HepG2 (cell line): ENCODE data around the gene POU6F2.

Experiments used
- EZH2 ChIP-seq: conservative IDR thresholded peaks from 2 replicates; pipeline ENCODE4 v1.6.1; 2012; ENCODE audit warnings: mild to moderate bottlenecking, low read depth, low read length, moderate library complexity
- FOSL1 ChIP-seq: sonication (generic); formaldehyde crosslinking; IDR thresholded peaks from 2 replicates; pipeline ENCODE4 v1.9.0; 2021; ENCODE audit warnings: missing genetic modification reagents, borderline replicate concordance
- KLF15 ChIP-seq: sonication (generic); formaldehyde crosslinking; IDR thresholded peaks from 2 replicates; pipeline ENCODE4 v1.8.1; 2023; ENCODE audit warnings: borderline replicate concordance, mild to moderate bottlenecking, inconsistent platforms, missing genetic modification reagents, mixed read lengths
- ZUFSP ChIP-seq: sonication (generic); formaldehyde crosslinking; IDR thresholded peaks from 2 replicates; pipeline ENCODE4 v1.9.0; 2021; ENCODE audit warnings: missing genetic modification reagents, mild to moderate bottlenecking, borderline replicate concordance
- TF ChIP-seq, protein P1 (sequence below): IDR thresholded peaks from 2 replicates; pipeline ENCODE4 v1.6.1; 2016; ENCODE audit warnings: low read depth, control low read depth
- TF ChIP-seq, protein P2 (sequence below): sonication (generic); formaldehyde crosslinking; IDR thresholded peaks from 2 replicates; pipeline ENCODE4 v1.9.0; 2021; ENCODE audit warnings: missing genetic modification reagents, borderline replicate concordance
- TF ChIP-seq, protein P3 (sequence below): sonication (generic); formaldehyde crosslinking; IDR thresholded peaks from 2 replicates; pipeline ENCODE4 v1.5.0; 2020; ENCODE audit warnings: mild to moderate bottlenecking, missing genetic modification reagents, moderate library complexity

GRCh38 chr7:39465055-39465929 is 487.6 kb downstream of the POU6F2 start:
- TF ChIP-seq, protein P1, sequence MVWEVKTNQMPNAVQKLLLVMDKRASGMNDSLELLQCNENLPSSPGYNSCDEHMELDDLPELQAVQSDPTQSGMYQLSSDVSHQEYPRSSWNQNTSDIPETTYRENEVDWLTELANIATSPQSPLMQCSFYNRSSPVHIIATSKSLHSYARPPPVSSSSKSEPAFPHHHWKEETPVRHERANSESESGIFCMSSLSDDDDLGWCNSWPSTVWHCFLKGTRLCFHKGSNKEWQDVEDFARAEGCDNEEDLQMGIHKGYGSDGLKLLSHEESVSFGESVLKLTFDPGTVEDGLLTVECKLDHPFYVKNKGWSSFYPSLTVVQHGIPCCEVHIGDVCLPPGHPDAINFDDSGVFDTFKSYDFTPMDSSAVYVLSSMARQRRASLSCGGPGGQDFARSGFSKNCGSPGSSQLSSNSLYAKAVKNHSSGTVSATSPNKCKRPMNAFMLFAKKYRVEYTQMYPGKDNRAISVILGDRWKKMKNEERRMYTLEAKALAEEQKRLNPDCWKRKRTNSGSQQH (CRISPR knock-in tag): no peak
- TF ChIP-seq EZH2: no peak
- TF ChIP-seq ZUFSP (CRISPR knock-in tag): no peak
- no peak for TF ChIP-seq KLF15 (CRISPR knock-in tag)
- TF ChIP-seq, protein P2, sequence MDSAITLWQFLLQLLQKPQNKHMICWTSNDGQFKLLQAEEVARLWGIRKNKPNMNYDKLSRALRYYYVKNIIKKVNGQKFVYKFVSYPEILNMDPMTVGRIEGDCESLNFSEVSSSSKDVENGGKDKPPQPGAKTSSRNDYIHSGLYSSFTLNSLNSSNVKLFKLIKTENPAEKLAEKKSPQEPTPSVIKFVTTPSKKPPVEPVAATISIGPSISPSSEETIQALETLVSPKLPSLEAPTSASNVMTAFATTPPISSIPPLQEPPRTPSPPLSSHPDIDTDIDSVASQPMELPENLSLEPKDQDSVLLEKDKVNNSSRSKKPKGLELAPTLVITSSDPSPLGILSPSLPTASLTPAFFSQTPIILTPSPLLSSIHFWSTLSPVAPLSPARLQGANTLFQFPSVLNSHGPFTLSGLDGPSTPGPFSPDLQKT (CRISPR knock-in tag): no peak
- TF ChIP-seq, protein P3, sequence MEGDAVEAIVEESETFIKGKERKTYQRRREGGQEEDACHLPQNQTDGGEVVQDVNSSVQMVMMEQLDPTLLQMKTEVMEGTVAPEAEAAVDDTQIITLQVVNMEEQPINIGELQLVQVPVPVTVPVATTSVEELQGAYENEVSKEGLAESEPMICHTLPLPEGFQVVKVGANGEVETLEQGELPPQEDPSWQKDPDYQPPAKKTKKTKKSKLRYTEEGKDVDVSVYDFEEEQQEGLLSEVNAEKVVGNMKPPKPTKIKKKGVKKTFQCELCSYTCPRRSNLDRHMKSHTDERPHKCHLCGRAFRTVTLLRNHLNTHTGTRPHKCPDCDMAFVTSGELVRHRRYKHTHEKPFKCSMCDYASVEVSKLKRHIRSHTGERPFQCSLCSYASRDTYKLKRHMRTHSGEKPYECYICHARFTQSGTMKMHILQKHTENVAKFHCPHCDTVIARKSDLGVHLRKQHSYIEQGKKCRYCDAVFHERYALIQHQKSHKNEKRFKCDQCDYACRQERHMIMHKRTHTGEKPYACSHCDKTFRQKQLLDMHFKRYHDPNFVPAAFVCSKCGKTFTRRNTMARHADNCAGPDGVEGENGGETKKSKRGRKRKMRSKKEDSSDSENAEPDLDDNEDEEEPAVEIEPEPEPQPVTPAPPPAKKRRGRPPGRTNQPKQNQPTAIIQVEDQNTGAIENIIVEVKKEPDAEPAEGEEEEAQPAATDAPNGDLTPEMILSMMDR: peak; percentile 81
- TF ChIP-seq FOSL1 (CRISPR knock-in tag): no peak
